Mesendoderm (in vitro differentiated cells): Measurements from ENCODE around the gene MICAL2.

Experiments
- DNase-seq: peaks from one replicate; pipeline ENCODE4 v3.0.0; 2013
- H2AK5ac ChIP-seq: 2 replicates; pipeline ENCODE4 v1.6.1; 2013; ENCODE audit warnings: low read length, inconsistent platforms
- H2BK120ac ChIP-seq: 2 replicates; pipeline ENCODE4 v1.6.1; 2013; ENCODE audit warnings: low read depth, mild to moderate bottlenecking, low read length, moderate library complexity, mixed read lengths
- H2BK15ac ChIP-seq: replicated peaks from 2 replicates; pipeline ENCODE4 v1.6.1; 2013; ENCODE audit warnings: low read depth, mild to moderate bottlenecking, moderate library complexity
- H2BK5ac ChIP-seq: 2 replicates; pipeline ENCODE4 v1.6.1; 2013; ENCODE audit warnings: low read length, inconsistent platforms
- H3K18ac ChIP-seq: 2 replicates; pipeline ENCODE4 v1.6.1; 2013; ENCODE audit warnings: mild to moderate bottlenecking, low read length, mixed read lengths
- H3K23ac ChIP-seq: one replicate; pipeline ENCODE4 v1.6.1; 2013; ENCODE audit warnings: low read length
- H3K27ac ChIP-seq: 2 replicates; pipeline ENCODE4 v1.5.1; 2013; ENCODE audit warnings: low read depth, mild to moderate bottlenecking, inconsistent platforms, low read length, moderate library complexity
- H3K27me3 ChIP-seq: 2 replicates; pipeline ENCODE4 v1.6.1; 2013; ENCODE audit warnings: low read length, control low read depth, mild to moderate bottlenecking, inconsistent platforms; ENCODE audit not compliant: insufficient read depth, poor library complexity
- H3K36me3 ChIP-seq: 2 replicates; pipeline ENCODE4 v1.6.1; 2013; ENCODE audit warnings: low read length, inconsistent platforms; ENCODE audit not compliant: control insufficient read depth, insufficient read depth
- H3K4ac ChIP-seq: one replicate; pipeline ENCODE4 v1.6.1; 2013; ENCODE audit warnings: low read depth, mild to moderate bottlenecking, low read length, moderate library complexity
- H3K4me1 ChIP-seq: 2 replicates; pipeline ENCODE4 v1.6.1; 2013; ENCODE audit warnings: low read depth, low read length, inconsistent platforms; ENCODE audit not compliant: control insufficient read depth
- H3K4me2 ChIP-seq: 2 replicates; pipeline ENCODE4 v1.6.1; 2013; ENCODE audit warnings: low read length
- H3K4me3 ChIP-seq: 2 replicates; pipeline ENCODE4 v1.5.1; 2013; ENCODE audit warnings: mild to moderate bottlenecking, low read length
- H3K56ac ChIP-seq: one replicate; pipeline ENCODE4 v1.6.1; 2013; ENCODE audit warnings: low read length
- H3K79me1 ChIP-seq: 2 replicates; pipeline ENCODE4 v1.6.1; 2013; ENCODE audit warnings: low read length, inconsistent platforms
- H3K79me2 ChIP-seq: 2 replicates; pipeline ENCODE4 v1.6.1; 2013; ENCODE audit warnings: mild to moderate bottlenecking, low read length; ENCODE audit not compliant: control insufficient read depth, insufficient read depth
- H3K9ac ChIP-seq: 2 replicates; pipeline ENCODE4 v1.6.1; 2013; ENCODE audit warnings: low read length, inconsistent platforms
- H4K5ac ChIP-seq: one replicate; pipeline ENCODE4 v1.6.1; 2013; ENCODE audit warnings: low read length
- H4K8ac ChIP-seq: one replicate; pipeline ENCODE4 v1.6.1; 2013; ENCODE audit warnings: low read depth, mild to moderate bottlenecking, control low read depth, low read length, moderate library complexity
- whole genome bisulfite sequencing: extraction: QIAGEN DNeasy Blood & Tissue Kit; methylation state at CpG from one replicate; pipeline ENCODE4 v1.1.7; 2013; ENCODE audit warnings: low lambda C conversion rate, missing lambda C conversion rate; ENCODE audit not compliant: insufficient coverage; ENCODE audit errors: extremely low coverage; 5-methylcytosine and 5-hydroxymethylcytosine counted together

Gene MICAL2

GRCh38 chr11:12246989-12247388, 136.6 kb downstream of the MICAL2 start:
- Histone ChIP-seq H3K4me1 (peaks cover 2% of the 10 kb centered on the region), H3K4me2 (no peak overlapping the region), H3K4me3 (no peak overlapping the region), H3K36me3 (no peaks in the 10 kb centered on the region), H2AK5ac (no peak overlapping the region), H3K9ac (no peak overlapping the region), H3K79me1 (no peaks in the 10 kb centered on the region), H2BK120ac (no peak overlapping the region), H3K18ac (no peak overlapping the region), H4K8ac (no peak overlapping the region), H3K56ac (no peak overlapping the region), H3K4ac (no peak overlapping the region), H3K27ac (no peak overlapping the region), H3K23ac (no peak overlapping the region), H3K27me3 (no peaks in the 10 kb centered on the region), H3K79me2 (no peaks in the 10 kb centered on the region), H2BK5ac (no peak overlapping the region), H4K5ac (no peak overlapping the region), H2BK15ac (no peak overlapping the region)
- no peak for DNase-seq
- WGBS, result no CpG with 5 or more reads among the region's 4 CpGs

- Histone ChIP-seq H3K4ac (no peak overlapping the region), H3K9ac (no peak overlapping the region), H3K4me2 (no peak overlapping the region), H3K18ac (no peak overlapping the region), H3K4me1 (peaks cover 2% of the 10 kb centered on the region), H4K8ac (no peak overlapping the region), H3K79me2 (no peaks in the 10 kb centered on the region), H2BK5ac (no peak overlapping the region), H3K23ac (no peak overlapping the region), H3K27me3 (no peaks in the 10 kb centered on the region), H2AK5ac (no peak overlapping the region), H2BK15ac (no peak overlapping the region), H3K56ac (no peak overlapping the region), H3K36me3 (no peaks in the 10 kb centered on the region), H3K79me1 (no peaks in the 10 kb centered on the region), H4K5ac (no peak overlapping the region), H3K4me3 (no peak overlapping the region), H2BK120ac (no peak overlapping the region), H3K27ac (no peak overlapping the region)
- WGBS, result no CpG with 5 or more reads among the region's 3 CpGs
- no peak for DNase-seq
These were observed 137.3 kb downstream of the MICAL2 start for GRCh38 chr11:12247543-12248254.

DNA sequence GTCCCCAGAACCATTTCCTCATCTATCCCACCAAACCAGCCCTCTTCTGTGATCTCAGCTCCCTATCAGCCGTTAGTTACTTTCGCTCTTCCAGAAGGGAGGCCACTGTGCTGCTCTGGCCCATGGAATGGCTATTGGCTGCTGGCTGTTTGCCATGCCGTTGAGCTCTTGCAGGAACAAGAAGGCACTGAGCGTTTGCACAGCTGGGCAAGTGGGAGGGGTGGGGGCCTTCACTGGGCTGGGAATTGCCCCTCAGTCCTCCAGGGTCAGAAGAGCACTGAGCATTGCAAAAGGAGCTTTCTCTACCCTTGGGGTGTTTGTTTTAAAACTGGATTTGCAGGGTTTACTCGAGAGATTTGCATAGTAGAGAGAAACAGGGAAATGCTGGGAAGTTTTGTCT, 137.9 kb downstream of the MICAL2 start:
- Histone ChIP-seq H2BK15ac (no peak overlapping the region), H3K27me3 (no peaks in the 10 kb centered on the region), H3K9ac (no peak overlapping the region), H3K4ac (no peak overlapping the region), H2AK5ac (no peak overlapping the region), H3K4me1 (peaks cover 2% of the 10 kb centered on the region), H3K4me2 (no peak overlapping the region), H3K4me3 (no peak overlapping the region), H3K23ac (no peak overlapping the region), H3K27ac (no peak overlapping the region), H3K79me2 (no peaks in the 10 kb centered on the region), H4K5ac (no peak overlapping the region), H4K8ac (no peak overlapping the region), H3K18ac (no peak overlapping the region), H2BK5ac (no peak overlapping the region), H2BK120ac (no peak overlapping the region), H3K79me1 (no peaks in the 10 kb centered on the region), H3K36me3 (no peaks in the 10 kb centered on the region), H3K56ac (no peak overlapping the region)
- WGBS, result no CpG with 5 or more reads among the region's 5 CpGs
- DNase-seq, result no peak

- H3K4me1 ChIP-seq, result peaks cover 2% of the 10 kb centered on the region
- no peak overlapping the region for H2BK120ac ChIP-seq
- no peak overlapping the region for H3K27ac ChIP-seq
- H3K23ac ChIP-seq, result no peak overlapping the region
- H3K18ac ChIP-seq, result no peak overlapping the region
- no peak overlapping the region for H2BK15ac ChIP-seq
- H3K79me1 ChIP-seq, result no peaks in the 10 kb centered on the region
- H2AK5ac ChIP-seq, result no peak overlapping the region
- H3K79me2 ChIP-seq, result no peaks in the 10 kb centered on the region
- H3K4ac ChIP-seq, result no peak overlapping the region
- no peak overlapping the region for H3K9ac ChIP-seq
- WGBS, result no CpG with 5 or more reads among the region's 20 CpGs
- no peak overlapping the region for H4K5ac ChIP-seq
- no peak for DNase-seq
- H3K27me3 ChIP-seq, result no peaks in the 10 kb centered on the region
- H3K36me3 ChIP-seq, result no peaks in the 10 kb centered on the region
- no peak overlapping the region for H3K56ac ChIP-seq
- no peak overlapping the region for H3K4me2 ChIP-seq
- no peak overlapping the region for H4K8ac ChIP-seq
- H2BK5ac ChIP-seq, result no peak overlapping the region
- no peak overlapping the region for H3K4me3 ChIP-seq
These were observed 139.3 kb downstream of the MICAL2 start for GRCh38 chr11:12249590-12250260.

DNA sequence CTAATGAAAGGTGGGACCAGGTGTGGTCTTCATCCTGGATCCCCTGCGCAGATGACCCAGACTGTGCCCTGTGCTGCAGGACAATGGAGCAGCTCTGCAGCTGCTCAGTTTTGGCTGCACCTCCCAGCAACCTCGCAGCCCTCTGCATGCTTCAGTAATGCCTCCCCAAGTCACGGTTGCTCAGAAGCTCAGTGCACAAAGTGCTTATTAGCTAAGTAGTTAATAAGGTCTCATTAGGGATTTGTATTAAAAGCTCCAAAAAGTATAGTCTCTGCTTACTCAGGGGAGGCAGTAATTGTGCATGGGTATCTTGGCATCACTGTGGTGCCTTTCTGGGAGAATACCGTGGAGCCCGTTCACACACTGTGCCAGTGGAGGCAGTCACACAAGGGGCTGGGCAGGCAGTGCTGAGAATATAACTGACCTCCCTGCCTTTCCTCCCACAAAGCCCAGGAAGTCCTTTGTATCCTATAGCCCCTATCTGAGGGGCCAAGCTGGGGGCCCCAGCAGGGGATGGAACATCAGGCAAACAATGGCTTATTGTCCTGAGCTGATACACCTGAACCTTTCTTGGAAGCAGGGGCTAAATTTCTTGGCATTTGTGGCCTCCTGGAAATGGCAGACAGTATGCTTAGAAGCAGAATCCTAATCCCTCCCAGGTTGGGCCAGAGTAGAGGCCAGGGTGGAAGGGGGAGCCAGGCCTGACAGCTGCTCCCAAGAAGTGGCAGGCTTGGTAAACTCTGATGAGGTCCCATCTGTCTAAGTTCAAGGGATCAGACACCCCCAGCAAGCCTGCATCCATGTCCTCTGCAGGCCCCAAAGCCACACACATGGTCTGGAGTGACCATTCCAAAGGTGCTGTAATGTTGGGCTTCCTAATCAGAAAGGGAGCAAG, 141.5 kb downstream of the MICAL2 start:
- Histone ChIP-seq H3K27me3 (no peaks in the 10 kb centered on the region), H3K4me1 (peaks cover 2% of the 10 kb centered on the region), H3K27ac (no peak overlapping the region), H3K23ac (no peak overlapping the region), H3K4ac (no peak overlapping the region), H3K4me3 (no peak overlapping the region), H2BK120ac (no peak overlapping the region), H2BK15ac (no peak overlapping the region), H3K4me2 (no peak overlapping the region), H3K18ac (no peak overlapping the region), H4K8ac (no peak overlapping the region), H2AK5ac (no peak overlapping the region), H3K9ac (no peak overlapping the region), H3K79me2 (no peaks in the 10 kb centered on the region), H2BK5ac (no peak overlapping the region), H3K36me3 (no peaks in the 10 kb centered on the region), H3K79me1 (no peaks in the 10 kb centered on the region), H3K56ac (no peak overlapping the region), H4K5ac (no peak overlapping the region)
- no CpG with 5 or more reads among the region's 5 CpGs for WGBS
- no peak for DNase-seq
